Neural progenitor cell (in vitro differentiated cells): Measurements from ENCODE around the gene AUH. TPM values are rescaled to one million over a fixed set of nuclear protein-coding genes. Genes with fewer than 3 reads are reported as not detected.

ENCODE experiments used
- DNase-seq: peaks from one replicate; pipeline ENCODE4 v3.0.0-alpha.2; 2016; ENCODE audit warnings: low spot score
- H2AFZ ChIP-seq: fragments of 200-600 bp; sonication (generic); replicated peaks from 2 replicates; pipeline ENCODE4 v1.6.1; 2016; ENCODE audit warnings: antibody characterized with exemption
- H3F3A ChIP-seq: fragments of 200-600 bp; sonication (generic); 2 replicates; pipeline ENCODE4 v1.6.1; 2016; ENCODE audit warnings: antibody characterized with exemption, low read depth
- H3K27ac ChIP-seq: fragments of 200-600 bp; sonication (generic); 2 replicates; pipeline ENCODE4 v1.5.1; 2016; ENCODE audit warnings: mild to moderate bottlenecking
- H3K27me3 ChIP-seq: fragments of 200-600 bp; sonication (generic); 2 replicates; pipeline ENCODE4 v1.6.1; 2016; ENCODE audit warnings: mild to moderate bottlenecking, moderate library complexity
- H3K36me3 ChIP-seq: fragments of 200-600 bp; sonication (generic); 2 replicates; pipeline ENCODE4 v1.5.1; 2016
- H3K4me1 ChIP-seq: fragments of 200-600 bp; sonication (generic); 2 replicates; pipeline ENCODE4 v1.6.1; 2016; ENCODE audit warnings: mixed run types
- H3K4me2 ChIP-seq: fragments of 200-600 bp; sonication (generic); 2 replicates; pipeline ENCODE4 v1.6.1; 2016
- H3K4me3 ChIP-seq: fragments of 200-600 bp; sonication (generic); 2 replicates; pipeline ENCODE4 v1.5.1; 2016
- H3K79me2 ChIP-seq: fragments of 200-600 bp; sonication (generic); 2 replicates; pipeline ENCODE4 v1.6.1; 2016; ENCODE audit warnings: low read depth
- H3K9ac ChIP-seq: fragments of 200-600 bp; sonication (generic); 2 replicates; pipeline ENCODE4 v1.6.1; 2016
- H3K9me3 ChIP-seq: fragments of 200-600 bp; sonication (generic); 2 replicates; pipeline ENCODE4 v1.5.1; 2016; ENCODE audit warnings: low read depth
- H4K20me1 ChIP-seq: fragments of 200-600 bp; sonication (generic); 2 replicates; pipeline ENCODE4 v1.6.1; 2016; ENCODE audit warnings: low read depth
- H3K27ac Mint-ChIP-seq: 3 replicates; pipeline ENCODE4 v1.8.0; 2021; ENCODE audit warnings: mixed read lengths
- H3K27me3 Mint-ChIP-seq: 2 replicates; pipeline ENCODE4 v1.8.0; 2022; ENCODE audit warnings: low read depth, mild to moderate bottlenecking, inconsistent platforms, moderate library complexity, mixed read lengths; ENCODE audit not compliant: insufficient read depth
- H3K36me3 Mint-ChIP-seq: 3 replicates; pipeline ENCODE4 v1.8.0; 2021; ENCODE audit warnings: mixed read lengths
- H3K4me1 Mint-ChIP-seq: 3 replicates; pipeline ENCODE4 v1.8.0; 2021; ENCODE audit warnings: mixed read lengths
- H3K4me3 Mint-ChIP-seq: 3 replicates; pipeline ENCODE4 v1.8.0; 2021; ENCODE audit warnings: mild to moderate bottlenecking, moderate library complexity, mixed read lengths
- H3K9me3 Mint-ChIP-seq: 3 replicates; pipeline ENCODE4 v1.8.0; 2020; ENCODE audit warnings: mixed read lengths
- EZH2 ChIP-seq: fragments of 200-600 bp; sonication (generic); IDR thresholded peaks from 2 replicates; pipeline ENCODE4 v1.6.1; 2017; ENCODE audit warnings: antibody characterized with exemption, mild to moderate bottlenecking, moderate library complexity
- EZH2phosphoT487 ChIP-seq: fragments of 200-600 bp; sonication (generic); IDR thresholded peaks from 2 replicates; pipeline ENCODE4 v1.6.1; 2017; ENCODE audit warnings: antibody characterized with exemption
- total RNA-seq: library from RNA; depleted of rRNA; stranded (reverse); fragments of >200 nt; gene quantifications from 2 replicates; pipeline ENCODE4 v1.2.3, GENCODE V29; 2015; ENCODE audit warnings: low replicate concordance
- TF ChIP-seq, protein P1 (sequence below): fragments of 200-600 bp; sonication (generic); IDR thresholded peaks from 2 replicates; pipeline ENCODE4 v1.5.1; 2017; ENCODE audit warnings: antibody characterized with exemption, mild to moderate bottlenecking

AUH gene
- total RNA-seq, 1 donor from 2014 or later: 17.3 TPM

DNA sequence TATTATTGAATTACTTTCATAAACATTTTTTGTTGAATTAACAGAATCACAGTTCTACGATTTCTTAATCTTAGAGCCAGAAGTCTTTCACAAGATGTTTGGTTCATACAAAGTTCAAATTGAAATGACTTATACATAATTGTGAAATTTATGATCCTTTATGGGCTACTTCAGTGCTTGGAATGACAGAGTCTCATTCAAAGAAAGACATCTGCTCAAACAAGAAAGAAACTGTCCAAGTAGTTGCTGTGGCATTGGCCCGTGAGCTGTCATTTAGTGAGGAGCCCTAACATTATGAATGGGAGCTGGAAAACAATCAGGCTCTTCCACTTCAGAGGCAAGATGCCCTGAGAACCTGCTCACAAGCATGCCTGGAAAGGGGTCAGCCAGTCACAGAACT, 63.4 kb downstream of the AUH start:
- TF ChIP-seq, protein P1, sequence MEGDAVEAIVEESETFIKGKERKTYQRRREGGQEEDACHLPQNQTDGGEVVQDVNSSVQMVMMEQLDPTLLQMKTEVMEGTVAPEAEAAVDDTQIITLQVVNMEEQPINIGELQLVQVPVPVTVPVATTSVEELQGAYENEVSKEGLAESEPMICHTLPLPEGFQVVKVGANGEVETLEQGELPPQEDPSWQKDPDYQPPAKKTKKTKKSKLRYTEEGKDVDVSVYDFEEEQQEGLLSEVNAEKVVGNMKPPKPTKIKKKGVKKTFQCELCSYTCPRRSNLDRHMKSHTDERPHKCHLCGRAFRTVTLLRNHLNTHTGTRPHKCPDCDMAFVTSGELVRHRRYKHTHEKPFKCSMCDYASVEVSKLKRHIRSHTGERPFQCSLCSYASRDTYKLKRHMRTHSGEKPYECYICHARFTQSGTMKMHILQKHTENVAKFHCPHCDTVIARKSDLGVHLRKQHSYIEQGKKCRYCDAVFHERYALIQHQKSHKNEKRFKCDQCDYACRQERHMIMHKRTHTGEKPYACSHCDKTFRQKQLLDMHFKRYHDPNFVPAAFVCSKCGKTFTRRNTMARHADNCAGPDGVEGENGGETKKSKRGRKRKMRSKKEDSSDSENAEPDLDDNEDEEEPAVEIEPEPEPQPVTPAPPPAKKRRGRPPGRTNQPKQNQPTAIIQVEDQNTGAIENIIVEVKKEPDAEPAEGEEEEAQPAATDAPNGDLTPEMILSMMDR: no peak
- no peak for TF ChIP-seq EZH2
- TF ChIP-seq EZH2phosphoT487: no peak
- DNase-seq: no peak
- Histone ChIP-seq H3K9ac (no peak overlapping the region), H3K36me3 (no peaks in the 10 kb centered on the region), H3K4me3 (no peak overlapping the region), H2AFZ (no peak overlapping the region), H3F3A (no peaks in the 10 kb centered on the region), H3K79me2 (no peaks in the 10 kb centered on the region), H3K9me3 (no peaks in the 10 kb centered on the region), H4K20me1 (no peaks in the 10 kb centered on the region), H3K27me3 (no peaks in the 10 kb centered on the region), H3K27ac (no peak overlapping the region), H3K4me2 (no peak overlapping the region), H3K4me1 (no peaks in the 10 kb centered on the region)
- no peaks in the 10 kb centered on the region for H3K9me3 Mint-ChIP-seq
- H3K36me3 Mint-ChIP-seq: peaks cover 14% of the 10 kb centered on the region
- H3K27ac Mint-ChIP-seq: no peak overlapping the region
- no peaks in the 10 kb centered on the region for H3K4me1 Mint-ChIP-seq
- no peak overlapping the region for H3K4me3 Mint-ChIP-seq
- H3K27me3 Mint-ChIP-seq: no peaks in the 10 kb centered on the region

DNA sequence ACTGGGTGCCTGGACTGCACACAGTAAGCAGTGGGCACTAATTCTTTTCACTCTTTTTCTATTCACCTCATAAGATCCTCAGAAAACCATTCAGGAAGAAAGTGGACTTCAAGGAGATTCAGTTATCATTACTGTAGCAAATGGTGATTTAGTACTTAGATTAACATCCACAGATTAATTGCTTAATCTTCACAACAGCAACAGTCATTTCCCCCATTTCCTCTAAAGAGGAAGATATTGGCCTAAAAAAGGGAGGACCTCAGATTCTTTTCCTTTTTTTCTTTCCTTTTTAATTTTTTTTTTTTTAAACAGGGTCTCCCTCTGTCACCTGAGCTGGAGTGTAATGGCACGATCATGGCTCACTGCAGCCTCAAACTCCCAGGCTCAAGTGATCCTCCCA, 64.4 kb downstream of the AUH start:
- Histone ChIP-seq H3K27me3 (no peaks in the 10 kb centered on the region), H4K20me1 (no peaks in the 10 kb centered on the region), H3K36me3 (no peaks in the 10 kb centered on the region), H3F3A (no peaks in the 10 kb centered on the region), H3K4me2 (no peak overlapping the region), H3K79me2 (no peaks in the 10 kb centered on the region), H2AFZ (no peak overlapping the region), H3K9ac (no peak overlapping the region), H3K9me3 (no peaks in the 10 kb centered on the region), H3K4me1 (no peaks in the 10 kb centered on the region), H3K27ac (no peak overlapping the region), H3K4me3 (no peak overlapping the region)
- Mint-ChIP-seq H3K4me3 (no peak overlapping the region), H3K36me3 (peaks cover 23% of the 10 kb centered on the region), H3K4me1 (no peaks in the 10 kb centered on the region), H3K27me3 (no peaks in the 10 kb centered on the region), H3K27ac (no peak overlapping the region), H3K9me3 (no peaks in the 10 kb centered on the region)
- no peak for DNase-seq
- TF ChIP-seq EZH2 (no peak), EZH2phosphoT487 (no peak)
- TF ChIP-seq, protein P1: no peak

DNA sequence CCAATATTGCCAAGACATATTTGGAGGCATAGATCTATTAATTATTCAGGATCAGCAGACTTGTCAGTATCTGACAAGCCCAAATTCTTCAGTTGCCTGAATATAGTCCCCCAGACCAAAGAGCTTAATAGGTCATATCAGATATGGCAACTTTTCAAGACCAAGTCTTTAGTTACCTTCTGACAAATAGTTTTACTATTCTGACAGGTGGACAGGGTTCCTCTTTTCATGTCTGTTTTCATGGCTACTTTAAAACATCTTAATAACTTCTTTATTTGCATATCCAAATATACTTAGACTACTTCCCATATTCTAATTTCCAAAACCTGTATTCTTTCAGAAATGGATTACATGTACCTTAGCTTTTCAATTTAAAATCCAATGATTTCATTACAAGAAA, 65.4 kb downstream of the AUH start:
- Histone ChIP-seq H3K4me3 (no peak overlapping the region), H3K36me3 (no peaks in the 10 kb centered on the region), H3K4me1 (no peaks in the 10 kb centered on the region), H3K27me3 (no peaks in the 10 kb centered on the region), H2AFZ (no peak overlapping the region), H3K4me2 (no peak overlapping the region), H3K9me3 (no peaks in the 10 kb centered on the region), H4K20me1 (no peaks in the 10 kb centered on the region), H3K27ac (no peak overlapping the region), H3K9ac (no peak overlapping the region), H3F3A (no peaks in the 10 kb centered on the region), H3K79me2 (no peaks in the 10 kb centered on the region)
- H3K4me3 Mint-ChIP-seq: no peak overlapping the region
- no peaks in the 10 kb centered on the region for H3K9me3 Mint-ChIP-seq
- H3K27ac Mint-ChIP-seq: no peak overlapping the region
- no peak for TF ChIP-seq EZH2
- TF ChIP-seq, protein P1: no peak
- TF ChIP-seq EZH2phosphoT487: no peak
- DNase-seq: no peak
- peaks cover 24% of the 10 kb centered on the region for H3K36me3 Mint-ChIP-seq
- H3K4me1 Mint-ChIP-seq: no peaks in the 10 kb centered on the region
- H3K27me3 Mint-ChIP-seq: no peaks in the 10 kb centered on the region

DNA sequence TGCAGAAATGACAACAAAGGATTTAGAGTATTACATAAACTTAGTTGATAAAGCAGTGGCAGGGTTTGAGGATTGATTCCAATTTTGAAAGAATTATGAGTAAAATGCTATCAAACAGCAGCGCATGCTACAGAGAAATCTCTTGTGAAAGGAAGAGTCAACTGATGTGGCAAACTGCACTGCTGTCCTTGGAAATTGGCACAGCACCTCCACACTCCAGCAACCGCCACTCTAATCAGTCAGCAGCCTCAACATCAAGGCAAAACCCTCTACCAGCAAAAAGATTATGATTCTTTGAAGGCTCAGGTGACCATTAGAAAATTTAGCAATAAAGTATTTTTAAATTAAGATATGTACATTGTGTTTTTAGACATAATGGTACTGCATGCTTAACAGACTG, 66.4 kb downstream of the AUH start:
- Histone ChIP-seq H2AFZ (no peak overlapping the region), H3K4me2 (no peak overlapping the region)
- TF ChIP-seq, protein P1: no peak
- no peak for TF ChIP-seq EZH2phosphoT487
- TF ChIP-seq EZH2: no peak

More for the DNA sequence above, 66.4 kb downstream of the AUH start:
- H3K36me3 ChIP-seq: no peaks in the 10 kb centered on the region
- no peaks in the 10 kb centered on the region for H3K9me3 Mint-ChIP-seq
- H3K4me3 Mint-ChIP-seq: no peak overlapping the region
- H3K27me3 Mint-ChIP-seq: no peaks in the 10 kb centered on the region
- no peaks in the 10 kb centered on the region for H4K20me1 ChIP-seq
- no peak overlapping the region for H3K27ac Mint-ChIP-seq
- H3K9ac ChIP-seq: no peak overlapping the region
- no peak overlapping the region for H3K27ac ChIP-seq
- no peaks in the 10 kb centered on the region for H3K4me1 ChIP-seq
- no peak overlapping the region for H3K4me3 ChIP-seq
- peaks cover 28% of the 10 kb centered on the region for H3K36me3 Mint-ChIP-seq
- DNase-seq: no peak
- no peaks in the 10 kb centered on the region for H3K27me3 ChIP-seq
- no peaks in the 10 kb centered on the region for H3F3A ChIP-seq
- no peaks in the 10 kb centered on the region for H3K79me2 ChIP-seq
- H3K9me3 ChIP-seq: no peaks in the 10 kb centered on the region
- no peaks in the 10 kb centered on the region for H3K4me1 Mint-ChIP-seq
